ENCODE results near the gene BDH2.

The BDH2 gene

DNA sequence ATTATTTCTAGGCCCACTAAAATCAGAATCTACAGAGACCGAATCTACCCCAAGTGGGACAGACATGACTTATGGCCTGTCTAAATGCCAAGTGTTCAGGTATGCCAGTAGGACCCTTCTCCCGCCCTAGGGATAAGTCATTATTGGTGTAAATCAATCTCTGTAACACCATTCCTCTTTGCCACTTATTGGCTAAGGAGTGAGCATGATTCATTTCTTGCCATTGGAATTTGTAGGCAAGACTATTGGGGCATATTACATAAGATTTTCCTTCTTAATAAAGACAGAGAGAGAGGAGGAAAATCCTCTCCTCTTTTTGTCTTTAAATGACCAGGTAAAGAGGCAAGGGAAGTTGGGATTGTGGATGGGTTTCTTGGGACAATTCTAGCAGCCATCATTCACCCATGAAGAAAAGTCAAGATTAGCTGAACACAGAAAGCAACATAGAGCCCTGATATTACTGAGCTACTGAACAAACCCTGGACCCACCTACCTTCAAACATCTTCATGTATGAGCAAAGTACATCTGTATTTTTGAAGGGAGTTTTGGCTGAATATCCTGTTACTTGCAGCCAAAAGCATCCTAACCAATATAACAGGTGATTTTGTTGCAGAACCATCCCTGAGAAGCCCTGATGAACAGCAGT is 25.7 kb downstream of the BDH2 start:
- H3K4me3 ChIP-seq (ENCODE audit: low read length) = no peak overlapping the region
- no peak for TF ChIP-seq ZNF274 (IDR thresholded peaks at IDR 0.05; ENCODE audit: low read depth, low read length)

- TF ChIP-seq ZNF274 (IDR thresholded peaks at IDR 0.05; ENCODE audit: low read depth, low read length) = no peak
- no peak overlapping the region for H3K4me3 ChIP-seq (ENCODE audit: low read length)
These were observed 31.6 kb downstream of the BDH2 start for GRCh38 chr4:103067841-103068547.

- H3K4me3 ChIP-seq (ENCODE audit: low read length) = no peak overlapping the region
- TF ChIP-seq ZNF274 (IDR thresholded peaks at IDR 0.05; ENCODE audit: low read depth, low read length) = no peak
These were observed 39.0 kb downstream of the BDH2 start for GRCh38 chr4:103060453-103061148.

DNA sequence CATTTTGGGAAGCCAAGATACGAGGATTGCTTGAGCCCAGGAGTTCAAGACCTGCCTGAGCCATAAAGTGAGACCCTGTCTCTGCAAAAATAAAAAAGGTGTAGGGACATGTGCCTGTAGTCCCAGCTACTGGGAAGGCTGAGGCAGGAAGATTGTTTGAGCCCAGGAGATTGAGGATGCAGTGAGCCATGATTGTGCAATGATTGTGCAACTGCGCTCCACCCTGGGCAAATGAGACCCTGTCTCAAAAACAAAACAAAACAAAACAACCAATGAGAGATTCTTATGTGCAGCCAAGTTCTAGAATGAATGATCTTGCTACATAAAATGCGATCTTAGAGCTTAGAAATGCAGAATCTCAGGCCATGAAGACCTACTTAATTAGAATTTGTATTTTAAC is 45.6 kb downstream of the BDH2 start:
- no peak overlapping the region for H3K4me3 ChIP-seq (ENCODE audit: low read length)
- TF ChIP-seq ZNF274 (IDR thresholded peaks at IDR 0.05; ENCODE audit: low read depth, low read length) = no peak

DNA sequence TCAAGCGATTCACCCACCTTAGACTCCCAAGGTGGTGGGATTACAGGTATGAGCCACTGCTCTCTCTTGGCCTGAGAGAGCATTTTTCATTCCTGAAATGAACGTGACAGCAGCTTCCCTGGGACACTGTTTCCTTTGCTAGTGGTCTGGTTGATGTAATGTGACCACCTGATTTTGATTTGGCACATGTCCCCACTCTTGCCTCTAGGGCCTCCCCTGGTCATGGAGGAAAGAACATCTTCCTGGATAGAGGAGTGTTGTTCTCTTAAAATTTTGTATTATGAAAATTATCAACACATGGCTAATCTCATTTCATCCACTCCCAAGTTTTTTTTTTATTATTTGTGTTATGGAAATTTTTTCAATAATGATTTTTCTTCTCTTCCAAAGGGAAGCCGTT is 46.9 kb downstream of the BDH2 start:
- no peak overlapping the region for H3K4me3 ChIP-seq (ENCODE audit: low read length)
- TF ChIP-seq ZNF274 (IDR thresholded peaks at IDR 0.05; ENCODE audit: low read depth, low read length) = no peak

GRCh38 chr4:103052145-103052544 is 47.5 kb downstream of the BDH2 start:
- no peak overlapping the region for H3K4me3 ChIP-seq (ENCODE audit: low read length)
- TF ChIP-seq ZNF274 (IDR thresholded peaks at IDR 0.05; ENCODE audit: low read depth, low read length) = no peak

DNA sequence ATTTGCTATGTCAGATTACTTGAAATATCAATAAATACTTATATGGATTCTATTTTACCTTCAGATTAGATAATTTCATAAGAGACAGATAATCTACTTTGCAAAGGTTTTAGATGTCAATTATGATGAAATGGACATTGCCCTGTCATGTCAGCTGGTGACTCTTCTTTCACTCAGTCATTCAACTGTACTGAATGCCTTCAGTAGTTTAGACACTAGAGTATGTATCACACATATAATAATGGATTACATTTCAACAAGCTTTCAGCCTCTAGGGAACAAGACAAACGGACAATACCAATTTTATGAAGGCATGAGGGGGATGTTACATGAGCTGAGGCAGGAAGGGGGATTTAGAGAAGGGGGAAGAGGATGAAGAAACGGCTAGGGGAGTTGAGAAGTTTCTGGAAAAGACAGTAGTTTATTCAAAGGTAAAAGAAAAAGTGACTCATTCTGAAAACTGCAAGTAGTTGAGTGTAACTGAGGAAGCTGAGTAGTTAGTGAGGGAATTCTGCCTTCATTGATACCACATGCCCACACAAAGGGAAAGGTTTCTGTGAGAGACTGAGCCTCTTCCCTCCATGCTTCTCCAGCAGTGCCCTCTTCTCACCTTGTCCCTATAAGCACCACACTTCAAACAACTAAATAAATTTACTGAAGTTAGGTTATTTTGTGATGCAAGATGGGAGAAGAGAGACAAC is 48.7 kb downstream of the BDH2 start:
- H3K4me3 ChIP-seq (ENCODE audit: low read length) = no peak overlapping the region
- TF ChIP-seq ZNF274 (IDR thresholded peaks at IDR 0.05; ENCODE audit: low read depth, low read length) = no peak

DNA sequence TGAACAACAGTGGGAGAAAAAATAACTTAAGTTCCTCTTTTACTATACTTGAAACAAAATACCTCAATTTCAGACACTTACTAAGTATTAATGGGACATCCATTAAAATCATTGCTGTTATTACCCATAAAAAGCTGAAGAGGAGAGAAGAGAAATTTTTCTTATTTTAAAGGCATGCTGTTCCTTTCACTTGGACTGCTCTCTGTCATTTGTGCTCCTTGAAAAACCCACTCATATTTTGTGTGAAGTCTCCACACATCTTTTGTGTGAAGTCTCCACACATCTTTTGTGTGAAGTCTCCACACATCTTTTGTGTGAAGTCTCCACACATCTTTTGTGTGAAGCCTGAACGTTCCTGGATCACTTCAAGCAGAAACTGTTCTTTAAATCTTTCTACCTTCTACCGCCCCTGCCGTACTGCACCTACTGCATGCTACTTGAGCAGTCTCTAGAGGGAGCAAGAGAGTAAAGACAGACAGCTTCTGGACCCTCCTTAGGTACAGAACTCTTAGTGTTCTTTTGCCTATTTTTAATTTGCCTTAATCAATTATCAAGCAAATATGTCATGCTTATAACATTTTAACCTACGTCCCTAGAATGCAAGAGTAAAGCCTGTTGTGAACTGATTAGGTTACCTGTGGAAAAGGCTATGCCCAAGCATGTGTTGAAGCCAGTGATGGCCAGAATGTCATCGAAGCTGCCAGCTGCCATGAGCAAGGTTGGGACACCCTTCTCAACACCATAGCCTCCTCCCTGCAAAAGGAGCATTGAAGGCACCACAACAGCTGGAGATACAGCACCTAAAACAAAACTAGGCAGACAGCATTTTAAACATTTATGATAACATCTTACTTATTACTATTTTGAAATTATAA is 53.0 kb downstream of the BDH2 start:
- no peak overlapping the region for H3K4me3 ChIP-seq (ENCODE audit: low read length)
- no peak for TF ChIP-seq ZNF274 (IDR thresholded peaks at IDR 0.05; ENCODE audit: low read depth, low read length)

DNA sequence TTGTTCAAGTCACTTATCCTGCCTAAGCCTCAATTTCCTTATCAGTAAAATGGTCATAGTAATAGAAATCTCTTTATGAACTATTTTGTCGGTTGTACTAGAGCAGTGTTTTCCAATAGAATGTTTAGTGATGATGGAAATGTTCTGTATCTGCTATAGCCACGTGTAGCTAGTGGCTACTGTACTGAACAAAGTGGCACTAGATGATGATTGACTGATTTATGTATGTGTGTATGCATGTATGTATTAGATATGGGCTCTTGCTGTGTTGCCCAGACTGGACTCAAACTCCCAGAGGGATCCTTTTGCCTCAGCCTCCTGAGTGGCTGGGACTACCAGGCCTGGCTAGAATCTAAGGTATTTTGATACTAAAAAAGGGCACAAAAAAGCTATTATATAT is 55.5 kb downstream of the BDH2 start:
- TF ChIP-seq ZNF274 (IDR thresholded peaks at IDR 0.05; ENCODE audit: low read depth, low read length) = no peak
- no peak overlapping the region for H3K4me3 ChIP-seq (ENCODE audit: low read length)

GRCh38 chr4:103036169-103036568 is 63.5 kb downstream of the BDH2 start:
- TF ChIP-seq ZNF274 (IDR thresholded peaks at IDR 0.05; ENCODE audit: low read depth, low read length) = no peak
- H3K4me3 ChIP-seq (ENCODE audit: low read length) = no peak overlapping the region

DNA sequence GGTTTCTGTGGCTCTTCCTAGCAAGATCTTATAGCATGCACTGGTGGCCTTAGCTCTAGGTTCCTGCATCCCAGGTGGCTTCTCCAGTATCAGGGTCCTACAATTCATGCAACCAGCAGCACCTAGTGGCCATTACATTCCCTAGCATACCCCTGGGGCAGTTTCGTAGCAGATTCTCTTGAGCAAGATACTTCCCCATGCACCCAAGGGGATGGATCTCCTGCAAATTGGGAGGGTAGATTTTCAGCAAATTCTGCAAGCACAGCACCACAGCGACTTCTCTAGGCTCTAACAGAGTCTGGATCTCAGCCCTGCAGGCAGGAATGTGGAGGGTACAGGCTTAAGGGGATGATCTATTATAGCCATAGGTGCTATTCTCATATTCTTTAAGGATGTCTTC is 67.1 kb downstream of the BDH2 start:
- H3K4me3 ChIP-seq (ENCODE audit: low read length) = no peak overlapping the region
- no peak for TF ChIP-seq ZNF274 (IDR thresholded peaks at IDR 0.05; ENCODE audit: low read depth, low read length)

DNA sequence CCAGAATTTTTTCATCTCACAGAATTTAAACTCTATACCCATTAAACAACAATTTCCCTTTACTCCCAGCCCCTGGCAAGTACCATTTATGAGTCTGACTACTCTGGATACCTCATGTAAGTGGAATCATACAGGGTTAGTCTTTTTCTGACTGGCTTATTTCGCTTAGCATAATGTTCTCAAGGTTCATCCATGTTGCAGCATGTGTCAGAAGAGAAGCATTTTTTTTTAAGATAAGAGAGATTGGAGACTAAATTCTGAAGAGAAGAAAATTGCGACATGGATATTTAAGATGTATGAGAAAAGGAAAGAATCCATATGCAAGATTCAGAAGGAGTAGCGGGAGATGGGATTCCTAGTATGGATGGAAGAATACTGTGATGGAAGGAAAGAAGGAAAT is 68.8 kb downstream of the BDH2 start:
- no peak overlapping the region for H3K4me3 ChIP-seq (ENCODE audit: low read length)
- TF ChIP-seq ZNF274 (IDR thresholded peaks at IDR 0.05; ENCODE audit: low read depth, low read length) = no peak

DNA sequence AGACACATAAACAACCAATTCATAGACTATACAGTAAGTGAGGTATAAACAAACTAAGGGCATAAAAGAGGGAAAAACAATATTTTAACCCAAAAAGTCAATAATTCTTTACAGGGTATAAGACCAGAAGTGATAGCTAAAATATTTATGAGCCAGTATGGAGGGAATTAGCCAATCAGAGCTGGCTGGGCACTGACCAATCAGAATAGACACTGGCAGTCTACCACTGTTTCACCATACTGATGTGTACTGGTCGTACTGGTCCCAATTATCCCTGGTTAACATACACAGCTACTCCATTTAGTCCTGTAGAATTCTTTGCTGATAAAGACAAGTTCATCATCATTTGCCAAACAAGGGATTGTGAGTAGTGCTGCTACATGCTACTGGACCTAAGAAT is 70.3 kb downstream of the BDH2 start:
- TF ChIP-seq ZNF274 (IDR thresholded peaks at IDR 0.05; ENCODE audit: low read depth, low read length) = no peak
- H3K4me3 ChIP-seq (ENCODE audit: low read length) = no peak overlapping the region

All from GM08714 (cell line).